ENCODE data around the gene SLC7A4.

SLC7A4 gene

DNA sequence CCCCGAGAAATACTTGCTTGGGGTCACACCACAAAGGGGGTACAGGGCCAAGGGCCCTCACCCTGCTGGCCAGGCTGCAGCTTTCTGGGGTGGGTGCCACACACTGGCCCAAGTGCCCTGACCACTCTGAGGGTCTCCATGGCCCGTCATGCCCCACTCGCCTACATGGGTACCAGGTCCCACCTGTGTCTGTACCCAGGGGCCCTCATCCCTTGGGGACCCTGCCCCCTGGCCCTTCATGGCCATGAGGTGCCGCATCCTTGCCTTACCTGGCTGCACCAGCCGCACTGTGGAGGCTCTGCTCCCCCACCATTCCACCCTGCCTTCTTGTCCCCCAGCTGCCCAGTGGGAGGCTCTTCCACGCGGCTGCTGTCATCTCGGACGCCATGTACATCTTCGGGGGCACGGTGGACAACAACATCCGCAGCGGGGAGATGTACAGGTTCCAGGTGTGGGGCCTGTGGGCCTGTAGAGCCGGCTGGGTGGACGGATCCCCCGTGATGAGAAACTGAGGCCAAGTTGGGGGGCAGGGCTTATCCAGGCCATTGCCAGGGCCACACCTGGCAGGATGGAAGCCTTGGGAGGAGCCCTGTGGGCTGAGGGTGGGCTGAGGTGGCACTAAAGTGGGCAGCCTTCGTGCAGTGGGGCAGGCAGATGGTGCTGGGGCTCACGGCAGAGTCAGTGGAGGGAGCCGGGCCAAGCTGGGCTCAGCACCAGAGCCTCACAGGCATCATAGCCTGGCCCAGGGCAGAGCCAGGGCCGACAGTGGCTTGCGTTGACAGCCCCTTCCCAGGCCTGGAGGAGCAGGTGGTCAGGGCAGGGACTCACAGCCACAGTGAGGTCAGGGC, 39.7 kb downstream of the SLC7A4 start:
- DNase-seq (ENCODE audit: low read depth in 2 of 2): no peak
- no peak overlapping the region for H3K4me3 ChIP-seq (replicated peaks in 1 of 2; ENCODE audit: low read depth in 2 of 2, low read length in 2 of 2)
- TF ChIP-seq, protein P1, sequence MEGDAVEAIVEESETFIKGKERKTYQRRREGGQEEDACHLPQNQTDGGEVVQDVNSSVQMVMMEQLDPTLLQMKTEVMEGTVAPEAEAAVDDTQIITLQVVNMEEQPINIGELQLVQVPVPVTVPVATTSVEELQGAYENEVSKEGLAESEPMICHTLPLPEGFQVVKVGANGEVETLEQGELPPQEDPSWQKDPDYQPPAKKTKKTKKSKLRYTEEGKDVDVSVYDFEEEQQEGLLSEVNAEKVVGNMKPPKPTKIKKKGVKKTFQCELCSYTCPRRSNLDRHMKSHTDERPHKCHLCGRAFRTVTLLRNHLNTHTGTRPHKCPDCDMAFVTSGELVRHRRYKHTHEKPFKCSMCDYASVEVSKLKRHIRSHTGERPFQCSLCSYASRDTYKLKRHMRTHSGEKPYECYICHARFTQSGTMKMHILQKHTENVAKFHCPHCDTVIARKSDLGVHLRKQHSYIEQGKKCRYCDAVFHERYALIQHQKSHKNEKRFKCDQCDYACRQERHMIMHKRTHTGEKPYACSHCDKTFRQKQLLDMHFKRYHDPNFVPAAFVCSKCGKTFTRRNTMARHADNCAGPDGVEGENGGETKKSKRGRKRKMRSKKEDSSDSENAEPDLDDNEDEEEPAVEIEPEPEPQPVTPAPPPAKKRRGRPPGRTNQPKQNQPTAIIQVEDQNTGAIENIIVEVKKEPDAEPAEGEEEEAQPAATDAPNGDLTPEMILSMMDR (IDR thresholded peaks at IDR 0.05; ENCODE audit: low read depth, low read length): no peak

DNA sequence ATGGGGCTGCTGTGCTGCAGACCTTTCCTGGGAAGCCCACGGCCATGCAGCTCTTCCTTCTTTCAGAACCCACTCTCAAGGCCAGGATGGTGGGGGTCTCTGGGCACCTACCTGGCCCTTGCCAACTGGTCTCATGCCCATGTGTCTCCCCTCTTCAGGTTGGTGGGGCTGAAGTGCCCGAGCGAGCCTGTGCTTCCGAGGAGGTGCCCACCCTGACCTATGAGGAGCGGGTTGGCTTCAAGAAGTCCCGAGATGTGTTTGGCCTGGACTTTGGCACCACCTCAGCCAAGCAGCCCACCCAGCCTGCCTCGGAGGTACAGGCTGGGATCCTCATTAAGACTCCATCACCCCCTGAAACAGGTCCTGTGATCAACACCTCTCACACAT, 40.3 kb downstream of the SLC7A4 start:
- TF ChIP-seq, protein P1 (IDR thresholded peaks at IDR 0.05; ENCODE audit: low read depth, low read length): no peak
- DNase-seq (ENCODE audit: low read depth in 2 of 2): no peak

DNA sequence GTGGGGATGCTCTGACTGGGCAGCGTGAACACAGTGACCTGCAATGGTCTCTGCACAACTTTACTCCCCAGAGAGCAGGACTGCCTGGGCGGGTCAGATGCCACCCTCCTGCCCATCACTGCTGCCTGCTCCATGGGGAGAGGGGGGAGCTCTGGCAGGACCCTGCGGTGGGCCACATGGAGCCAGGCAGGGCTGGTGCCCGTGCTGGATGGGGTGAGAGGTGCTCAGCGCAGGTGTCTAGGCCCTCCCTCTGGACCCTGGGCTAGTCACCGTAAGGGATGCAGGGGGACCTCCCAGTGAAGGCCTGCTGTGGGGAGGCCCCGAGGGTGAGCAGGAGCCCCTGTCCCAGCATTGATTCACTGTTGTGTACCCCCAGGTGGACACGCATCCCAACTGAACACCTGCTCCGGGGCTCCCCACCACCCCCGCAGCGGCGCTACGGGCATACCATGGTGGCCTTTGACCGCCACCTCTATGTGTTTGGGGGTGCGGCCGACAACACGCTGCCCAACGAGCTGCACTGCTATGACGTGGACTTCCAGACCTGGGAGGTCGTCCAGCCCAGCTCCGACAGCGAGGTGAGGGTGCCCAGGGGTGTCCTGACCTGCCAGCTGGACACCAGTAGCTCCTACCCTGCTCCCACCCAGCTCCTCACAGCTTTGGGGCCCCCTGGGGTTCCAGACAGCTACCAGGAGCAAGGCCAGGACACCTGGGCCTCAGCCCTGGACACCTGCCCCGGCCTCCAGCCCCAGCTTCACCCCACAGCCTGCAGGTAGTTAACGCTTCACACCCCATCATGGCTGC, 40.9 kb downstream of the SLC7A4 start:
- TF ChIP-seq, protein P1 (IDR thresholded peaks at IDR 0.05; ENCODE audit: low read depth, low read length): no peak
- no peak for DNase-seq (ENCODE audit: low read depth in 2 of 2)
- no peak overlapping the region for H3K4me3 ChIP-seq (replicated peaks in 1 of 2; ENCODE audit: low read depth in 2 of 2, low read length in 2 of 2)

More for the DNA sequence above, 40.3 kb downstream of the SLC7A4 start:
- no peak overlapping the region for H3K4me3 ChIP-seq (replicated peaks in 1 of 2; ENCODE audit: low read depth in 2 of 2, low read length in 2 of 2)

DNA sequence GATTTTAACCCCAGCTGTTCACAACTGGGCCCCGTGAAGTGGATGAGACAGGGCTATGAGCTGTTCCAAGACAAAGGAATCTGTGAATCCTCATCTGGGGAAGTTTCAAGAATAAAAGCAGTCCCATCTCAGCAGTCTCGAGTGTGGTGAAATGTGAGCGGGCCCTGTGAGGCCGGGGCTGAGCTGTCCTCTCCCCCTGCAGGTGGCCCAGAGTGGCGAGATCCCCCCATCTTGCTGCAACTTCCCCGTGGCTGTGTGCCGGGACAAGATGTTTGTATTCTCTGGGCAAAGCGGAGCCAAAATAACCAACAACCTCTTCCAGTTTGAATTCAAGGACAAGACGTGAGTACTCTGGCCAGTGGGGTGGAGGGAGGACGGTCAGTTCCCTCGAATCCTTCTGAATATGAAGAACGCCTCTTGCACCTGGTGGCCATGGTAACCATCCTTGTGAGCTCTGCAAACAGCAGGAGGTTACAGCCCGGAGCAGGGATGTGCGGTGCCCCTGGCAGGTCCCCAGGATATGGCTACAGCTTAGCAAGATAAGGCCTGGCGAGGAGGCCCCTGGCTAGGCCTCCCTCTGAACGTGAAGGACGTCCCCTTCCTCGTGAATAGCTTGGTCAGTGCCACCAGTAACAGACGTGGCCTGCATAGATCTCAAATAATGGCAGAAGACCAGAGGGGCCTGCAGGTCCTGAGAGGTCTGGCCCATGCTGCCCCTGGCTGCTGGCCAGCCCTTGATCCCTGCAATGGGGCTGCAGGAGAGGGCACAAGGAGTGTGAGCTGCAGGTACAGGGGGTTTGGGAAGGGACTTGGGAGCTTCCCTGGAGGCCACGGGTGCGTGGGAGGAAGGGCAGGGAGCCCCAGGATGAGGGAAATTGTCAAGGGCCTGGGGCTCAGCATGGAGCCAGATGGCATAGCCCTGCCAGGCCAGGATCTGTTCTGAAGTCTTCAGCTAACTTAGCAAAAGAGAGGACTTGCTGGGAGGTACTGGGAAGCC, 41.9 kb downstream of the SLC7A4 start:
- TF ChIP-seq, protein P1 (IDR thresholded peaks at IDR 0.05; ENCODE audit: low read depth, low read length): no peak
- H3K4me3 ChIP-seq (replicated peaks in 1 of 2; ENCODE audit: low read depth in 2 of 2, low read length in 2 of 2): no peak overlapping the region
- DNase-seq (ENCODE audit: low read depth in 2 of 2): no peak

DNA sequence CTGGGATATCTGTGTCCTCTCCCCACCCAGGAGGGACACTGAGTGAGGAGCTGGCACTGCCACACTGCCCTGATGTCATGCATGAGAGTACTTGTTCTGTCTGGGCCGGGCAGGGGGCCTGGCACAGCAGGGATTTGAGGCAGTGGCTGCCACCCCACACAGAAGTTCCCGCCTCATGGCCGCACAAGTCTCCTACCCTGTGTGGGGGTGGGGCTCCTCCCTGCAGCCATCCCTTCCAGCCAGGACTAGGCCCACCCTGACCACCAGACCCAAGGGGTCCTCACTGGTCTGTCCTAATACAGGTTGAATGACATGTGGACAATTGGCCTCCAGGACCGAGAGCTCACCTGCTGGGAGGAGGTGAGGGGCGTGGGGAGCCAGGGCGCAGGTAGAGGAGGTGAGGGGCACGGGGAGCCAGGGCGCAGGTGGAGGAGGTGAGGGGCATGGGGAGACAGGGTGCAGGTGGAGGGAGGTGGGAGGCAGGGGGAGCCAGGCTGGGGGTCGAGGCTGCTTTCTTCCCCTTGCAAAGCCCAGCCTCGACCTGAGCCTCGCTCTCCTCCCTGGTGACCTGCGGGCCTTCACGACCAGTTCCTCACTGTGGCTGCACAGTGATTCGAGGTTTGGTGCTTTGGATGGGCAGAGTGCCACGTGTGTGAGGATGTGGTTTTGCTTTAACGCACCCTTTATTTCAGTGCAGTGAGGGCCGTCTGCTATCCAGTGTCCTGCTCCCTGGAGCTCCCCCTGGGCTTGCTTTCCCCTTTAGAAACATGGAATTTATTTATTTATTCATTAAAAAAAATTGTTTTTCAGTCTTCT, 42.8 kb downstream of the SLC7A4 start:
- no peak overlapping the region for H3K4me3 ChIP-seq (replicated peaks in 1 of 2; ENCODE audit: low read depth in 2 of 2, low read length in 2 of 2)
- TF ChIP-seq, protein P1 (IDR thresholded peaks at IDR 0.05; ENCODE audit: low read depth, low read length): no peak
- DNase-seq (ENCODE audit: low read depth in 2 of 2): no peak
